ENCODE measurements around the gene ALG2. TPM values are rescaled to one million over a fixed set of nuclear protein-coding genes. Genes with fewer than 3 reads are reported as not detected.

The ALG2 gene
- total and polyA plus RNA-seq, 2 experiments from 2014 or later, result 31.5 to 39.7 TPM

DNA sequence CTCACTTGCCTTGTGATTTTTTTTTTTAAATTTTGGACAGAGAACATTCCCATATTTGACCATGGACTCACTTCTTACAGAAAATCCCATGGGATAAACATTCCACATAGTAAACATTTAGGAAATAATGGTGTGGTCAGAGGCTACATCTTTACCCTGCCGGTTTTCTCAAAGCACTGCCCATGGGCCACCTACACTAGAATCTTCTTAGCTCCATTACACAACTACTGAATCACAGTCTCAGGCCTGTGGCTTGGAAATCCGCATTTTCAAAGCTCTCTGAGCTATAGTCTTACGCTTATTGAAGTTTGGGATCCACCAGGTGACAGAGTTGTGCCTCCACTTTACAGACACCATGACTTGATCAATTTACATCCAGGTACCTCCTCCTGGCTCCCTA is 39.4 kb downstream of the ALG2 start:
- no peak overlapping the region for H2AFZ ChIP-seq
- H3K9me2 ChIP-seq (ENCODE audit: insufficient read depth), result no peaks in the 10 kb centered on the region
- no peaks in the 10 kb centered on the region for H4K20me1 ChIP-seq (replicated peaks; ENCODE audit: insufficient read depth)
- no peaks in the 10 kb centered on the region for H3K79me2 ChIP-seq (replicated peaks; ENCODE audit: insufficient read depth)
- ATAC-seq (no peak), DNase-seq (ENCODE audit: low spot score) (no peak)
- TF ChIP-seq STAT1 (IDR thresholded peaks at IDR 0.05; ENCODE audit: unreplicated experiment) (no peak), EZH2 (IDR thresholded peaks at IDR 0.05; ENCODE audit: low read depth, unreplicated experiment) (no peak), JUNB (IDR thresholded peaks at IDR 0.05; ENCODE audit: unreplicated experiment) (no peak), CREB1 (CRISPR knock-in tag; IDR thresholded peaks at IDR 0.05; ENCODE audit: low read depth) (no peak), ZNF114 (CRISPR knock-in tag; IDR thresholded peaks at IDR 0.05) (no peak), EZH2phosphoT487 (IDR thresholded peaks at IDR 0.05; ENCODE audit: unreplicated experiment) (no peak), ZNF462 (CRISPR knock-in tag; IDR thresholded peaks at IDR 0.05) (no peak)
- TF ChIP-seq, protein P1, sequence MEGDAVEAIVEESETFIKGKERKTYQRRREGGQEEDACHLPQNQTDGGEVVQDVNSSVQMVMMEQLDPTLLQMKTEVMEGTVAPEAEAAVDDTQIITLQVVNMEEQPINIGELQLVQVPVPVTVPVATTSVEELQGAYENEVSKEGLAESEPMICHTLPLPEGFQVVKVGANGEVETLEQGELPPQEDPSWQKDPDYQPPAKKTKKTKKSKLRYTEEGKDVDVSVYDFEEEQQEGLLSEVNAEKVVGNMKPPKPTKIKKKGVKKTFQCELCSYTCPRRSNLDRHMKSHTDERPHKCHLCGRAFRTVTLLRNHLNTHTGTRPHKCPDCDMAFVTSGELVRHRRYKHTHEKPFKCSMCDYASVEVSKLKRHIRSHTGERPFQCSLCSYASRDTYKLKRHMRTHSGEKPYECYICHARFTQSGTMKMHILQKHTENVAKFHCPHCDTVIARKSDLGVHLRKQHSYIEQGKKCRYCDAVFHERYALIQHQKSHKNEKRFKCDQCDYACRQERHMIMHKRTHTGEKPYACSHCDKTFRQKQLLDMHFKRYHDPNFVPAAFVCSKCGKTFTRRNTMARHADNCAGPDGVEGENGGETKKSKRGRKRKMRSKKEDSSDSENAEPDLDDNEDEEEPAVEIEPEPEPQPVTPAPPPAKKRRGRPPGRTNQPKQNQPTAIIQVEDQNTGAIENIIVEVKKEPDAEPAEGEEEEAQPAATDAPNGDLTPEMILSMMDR (conservative IDR thresholded peaks at IDR 0.05; ENCODE audit: low read depth in 2 of 2), result no peak
- TF ChIP-seq, protein P2, sequence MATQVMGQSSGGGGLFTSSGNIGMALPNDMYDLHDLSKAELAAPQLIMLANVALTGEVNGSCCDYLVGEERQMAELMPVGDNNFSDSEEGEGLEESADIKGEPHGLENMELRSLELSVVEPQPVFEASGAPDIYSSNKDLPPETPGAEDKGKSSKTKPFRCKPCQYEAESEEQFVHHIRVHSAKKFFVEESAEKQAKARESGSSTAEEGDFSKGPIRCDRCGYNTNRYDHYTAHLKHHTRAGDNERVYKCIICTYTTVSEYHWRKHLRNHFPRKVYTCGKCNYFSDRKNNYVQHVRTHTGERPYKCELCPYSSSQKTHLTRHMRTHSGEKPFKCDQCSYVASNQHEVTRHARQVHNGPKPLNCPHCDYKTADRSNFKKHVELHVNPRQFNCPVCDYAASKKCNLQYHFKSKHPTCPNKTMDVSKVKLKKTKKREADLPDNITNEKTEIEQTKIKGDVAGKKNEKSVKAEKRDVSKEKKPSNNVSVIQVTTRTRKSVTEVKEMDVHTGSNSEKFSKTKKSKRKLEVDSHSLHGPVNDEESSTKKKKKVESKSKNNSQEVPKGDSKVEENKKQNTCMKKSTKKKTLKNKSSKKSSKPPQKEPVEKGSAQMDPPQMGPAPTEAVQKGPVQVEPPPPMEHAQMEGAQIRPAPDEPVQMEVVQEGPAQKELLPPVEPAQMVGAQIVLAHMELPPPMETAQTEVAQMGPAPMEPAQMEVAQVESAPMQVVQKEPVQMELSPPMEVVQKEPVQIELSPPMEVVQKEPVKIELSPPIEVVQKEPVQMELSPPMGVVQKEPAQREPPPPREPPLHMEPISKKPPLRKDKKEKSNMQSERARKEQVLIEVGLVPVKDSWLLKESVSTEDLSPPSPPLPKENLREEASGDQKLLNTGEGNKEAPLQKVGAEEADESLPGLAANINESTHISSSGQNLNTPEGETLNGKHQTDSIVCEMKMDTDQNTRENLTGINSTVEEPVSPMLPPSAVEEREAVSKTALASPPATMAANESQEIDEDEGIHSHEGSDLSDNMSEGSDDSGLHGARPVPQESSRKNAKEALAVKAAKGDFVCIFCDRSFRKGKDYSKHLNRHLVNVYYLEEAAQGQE (IDR thresholded peaks at IDR 0.05; ENCODE audit: unreplicated experiment), result no peak
- TF ChIP-seq, protein P3, sequence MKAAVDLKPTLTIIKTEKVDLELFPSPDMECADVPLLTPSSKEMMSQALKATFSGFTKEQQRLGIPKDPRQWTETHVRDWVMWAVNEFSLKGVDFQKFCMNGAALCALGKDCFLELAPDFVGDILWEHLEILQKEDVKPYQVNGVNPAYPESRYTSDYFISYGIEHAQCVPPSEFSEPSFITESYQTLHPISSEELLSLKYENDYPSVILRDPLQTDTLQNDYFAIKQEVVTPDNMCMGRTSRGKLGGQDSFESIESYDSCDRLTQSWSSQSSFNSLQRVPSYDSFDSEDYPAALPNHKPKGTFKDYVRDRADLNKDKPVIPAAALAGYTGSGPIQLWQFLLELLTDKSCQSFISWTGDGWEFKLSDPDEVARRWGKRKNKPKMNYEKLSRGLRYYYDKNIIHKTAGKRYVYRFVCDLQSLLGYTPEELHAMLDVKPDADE (IDR thresholded peaks at IDR 0.05), result no peak
- no peak overlapping the region for H3K4me2 ChIP-seq
- Mint-ChIP-seq H3K9me3 (no peaks in the 10 kb centered on the region), H3K4me1 (peaks cover 14% of the 10 kb centered on the region), H3K4me3 (no peak overlapping the region), H3K36me3 (ENCODE audit: low read depth) (no peaks in the 10 kb centered on the region), H3K27ac (no peak overlapping the region), H3K27me3 (ENCODE audit: insufficient read depth, low read depth, poor library complexity) (peaks cover 3% of the 10 kb centered on the region)
- no peak overlapping the region for H3K27ac ChIP-seq (ENCODE audit: low read depth)
- no peaks in the 10 kb centered on the region for H3K36me3 ChIP-seq (ENCODE audit: insufficient read depth)
- peaks cover 11% of the 10 kb centered on the region for H3K4me1 ChIP-seq (ENCODE audit: insufficient read depth)
- no peaks in the 10 kb centered on the region for H3K27me3 ChIP-seq (ENCODE audit: insufficient read depth)
- no peak overlapping the region for H3K4me3 ChIP-seq
- H3F3A ChIP-seq (replicated peaks; ENCODE audit: low read depth), result no peaks in the 10 kb centered on the region
